ENCODE measurements around the gene TFAP2C.

DNA sequence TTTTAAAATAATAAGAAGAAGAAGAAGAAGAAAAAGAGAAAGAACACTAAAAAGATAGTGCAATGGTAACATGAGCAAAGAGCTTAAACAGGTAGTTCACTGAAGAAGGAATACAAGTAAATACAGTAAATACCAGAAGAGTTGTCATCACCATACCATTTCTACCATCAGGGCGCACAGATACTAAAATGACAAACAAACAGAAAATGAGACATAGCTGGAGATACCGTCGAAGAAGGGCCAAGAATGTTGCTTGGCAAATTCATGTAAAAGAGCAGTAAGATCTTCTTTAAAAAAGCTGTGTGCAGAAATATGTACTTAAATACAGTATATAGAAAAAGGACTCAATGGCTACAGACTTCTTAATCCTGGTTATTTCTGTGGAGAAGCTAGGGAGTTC, 20.7 kb upstream of the TFAP2C start:
- TF ChIP-seq POLR2A (IDR thresholded peaks at IDR 0.05) (no peak), EP300 (IDR thresholded peaks at IDR 0.05) (no peak)
- TF ChIP-seq, protein P1, sequence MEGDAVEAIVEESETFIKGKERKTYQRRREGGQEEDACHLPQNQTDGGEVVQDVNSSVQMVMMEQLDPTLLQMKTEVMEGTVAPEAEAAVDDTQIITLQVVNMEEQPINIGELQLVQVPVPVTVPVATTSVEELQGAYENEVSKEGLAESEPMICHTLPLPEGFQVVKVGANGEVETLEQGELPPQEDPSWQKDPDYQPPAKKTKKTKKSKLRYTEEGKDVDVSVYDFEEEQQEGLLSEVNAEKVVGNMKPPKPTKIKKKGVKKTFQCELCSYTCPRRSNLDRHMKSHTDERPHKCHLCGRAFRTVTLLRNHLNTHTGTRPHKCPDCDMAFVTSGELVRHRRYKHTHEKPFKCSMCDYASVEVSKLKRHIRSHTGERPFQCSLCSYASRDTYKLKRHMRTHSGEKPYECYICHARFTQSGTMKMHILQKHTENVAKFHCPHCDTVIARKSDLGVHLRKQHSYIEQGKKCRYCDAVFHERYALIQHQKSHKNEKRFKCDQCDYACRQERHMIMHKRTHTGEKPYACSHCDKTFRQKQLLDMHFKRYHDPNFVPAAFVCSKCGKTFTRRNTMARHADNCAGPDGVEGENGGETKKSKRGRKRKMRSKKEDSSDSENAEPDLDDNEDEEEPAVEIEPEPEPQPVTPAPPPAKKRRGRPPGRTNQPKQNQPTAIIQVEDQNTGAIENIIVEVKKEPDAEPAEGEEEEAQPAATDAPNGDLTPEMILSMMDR (IDR thresholded peaks at IDR 0.05): no peak

All from tibial nerve (tissue), 4 donors.